H1 (cell line): ENCODE data around the gene ZDHHC3. TPM values are rescaled to one million over a fixed set of nuclear protein-coding genes. Genes with fewer than 3 reads are reported as not detected.

Experiments
- CTCF ChIA-PET: fragments of 300-600 bp; sonication (Branson Sonifier 250); formaldehyde crosslinking; loops from one replicate; lab custom pipeline; 2021; ENCODE audit not compliant: partially characterized antibody; lab: Charles Lee
- POLR2A ChIA-PET: fragments of 300-600 bp; sonication (Branson Sonifier 250); formaldehyde crosslinking; loops from one replicate; lab custom pipeline; 2021; ENCODE audit warnings: inconsistent platforms; ENCODE audit not compliant: partially characterized antibody; lab: Charles Lee
- DNase-seq, 2 experiments: peaks; one replicate each; pipeline versions ENCODE4 v3.0.0 to v3.0.0-alpha.2; 2010 to 2022; ENCODE audit warnings: low spot score in 2 of 2, low read depth in 1 of 2, mixed read lengths in 1 of 2
- FAIRE-seq: peaks from 2 replicates; lab custom pipeline; 2011; peaks lifted over from hg19 to GRCh38; lab: Jason Lieb, UNC
- H2AFZ ChIP-seq: 2 replicates; pipeline ENCODE4 v1.8.1; 2012; ENCODE audit warnings: low read length, inconsistent platforms
- H2AK5ac ChIP-seq: 2 replicates; pipeline ENCODE4 v1.6.1; 2013; ENCODE audit warnings: low read depth, low read length
- H2BK120ac ChIP-seq: replicated peaks from 2 replicates; pipeline ENCODE3; 2013; ENCODE audit warnings: low read depth, low read length, inconsistent platforms
- H2BK12ac ChIP-seq: 2 replicates; pipeline ENCODE4 v1.6.1; 2013; ENCODE audit warnings: low read depth, low read length
- H2BK15ac ChIP-seq: 2 replicates; pipeline ENCODE4 v1.6.1; 2013; ENCODE audit warnings: low read length
- H2BK20ac ChIP-seq: 2 replicates; pipeline ENCODE4 v1.6.1; 2013; ENCODE audit warnings: low read length
- H2BK5ac ChIP-seq: 2 replicates; pipeline ENCODE4 v1.6.1; 2013; ENCODE audit warnings: low read depth, low read length
- H3K14ac ChIP-seq: 2 replicates; pipeline ENCODE4 v1.6.1; 2013; ENCODE audit warnings: inconsistent platforms; ENCODE audit not compliant: insufficient read length
- H3K18ac ChIP-seq: 2 replicates; pipeline ENCODE4 v1.6.1; 2013; ENCODE audit warnings: low read length; ENCODE audit errors: extremely low read depth
- H3K23ac ChIP-seq: 2 replicates; pipeline ENCODE4 v1.6.1; 2013; ENCODE audit warnings: inconsistent platforms; ENCODE audit not compliant: insufficient read length
- H3K23me2 ChIP-seq: 2 replicates; pipeline ENCODE4 v1.6.1; 2013; ENCODE audit warnings: low read depth, low read length
- H3K27ac ChIP-seq: 2 replicates; pipeline ENCODE4 v1.6.1; 2011; ENCODE audit warnings: low read depth, low read length, inconsistent platforms
- H3K27me3 ChIP-seq, 4 experiments: replicated peaks in 1 of 4; 1 replicate in 1 of 4; 2 replicates in 3 of 4; pipeline versions ENCODE4 v1.6.1 to v1.8.1; 2011 to 2013; ENCODE audit warnings: low read length in 3 of 4, mild to moderate bottlenecking in 3 of 4, inconsistent platforms in 2 of 4, mixed read lengths in 2 of 4, moderate library complexity in 1 of 4; ENCODE audit not compliant: control insufficient read depth in 3 of 4, insufficient read depth in 3 of 4; ENCODE audit errors: extremely low read depth in 1 of 4
- H3K36me3 ChIP-seq, 4 experiments: 2 replicates each; pipeline versions ENCODE4 v1.6.1 to v1.8.1; 2011 to 2013; ENCODE audit warnings: mild to moderate bottlenecking in 4 of 4, low read length in 3 of 4, moderate library complexity in 2 of 4, control low read depth in 1 of 4, inconsistent platforms in 1 of 4; ENCODE audit not compliant: insufficient read depth in 4 of 4, control insufficient read depth in 2 of 4
- H3K4ac ChIP-seq: replicated peaks from 2 replicates; pipeline ENCODE3; 2013; ENCODE audit warnings: low read length, low read depth, mixed read lengths, inconsistent platforms; ENCODE audit not compliant: insufficient read length
- H3K4me1 ChIP-seq, 4 experiments: replicated peaks in 1 of 4; 1 replicate in 1 of 4; 2 replicates in 3 of 4; pipeline versions ENCODE4 v1.6.1 to v1.8.1; 2011 to 2013; ENCODE audit warnings: low read length in 3 of 4, inconsistent platforms in 2 of 4, mixed read lengths in 1 of 4; ENCODE audit not compliant: insufficient read depth in 4 of 4, control insufficient read depth in 3 of 4
- H3K4me2 ChIP-seq, 2 experiments: 2 replicates each; pipeline versions ENCODE4 v1.6.1 to v1.8.1; 2011 to 2013; ENCODE audit warnings: low read depth in 2 of 2, low read length in 2 of 2, control low read depth in 1 of 2, inconsistent platforms in 1 of 2, mild to moderate bottlenecking in 1 of 2; ENCODE audit not compliant: insufficient read depth in 1 of 2
- H3K4me3 ChIP-seq, 4 experiments: fragments of 200-600, 300-600 bp in 1 of 4; sonication (generic), shearing (Covaris generic), sonication (Bioruptor Twin) in 1 of 4; 2 replicates each; pipeline versions ENCODE4 v1.5.1 to v1.8.1; 2011 to 2016; ENCODE audit warnings: low read length in 4 of 4, low read depth in 3 of 4, control low read depth in 2 of 4, inconsistent platforms in 2 of 4, mild to moderate bottlenecking in 2 of 4, mixed read lengths in 1 of 4, moderate library complexity in 1 of 4; ENCODE audit not compliant: insufficient read depth in 2 of 4; ENCODE audit errors: extremely low read depth in 1 of 4
- H3K56ac ChIP-seq: replicated peaks from 2 replicates; pipeline ENCODE3; 2013; ENCODE audit warnings: low read depth, mild to moderate bottlenecking, mixed read lengths, low read length, inconsistent platforms; ENCODE audit not compliant: insufficient read length
- H3K79me1 ChIP-seq: 2 replicates; pipeline ENCODE4 v1.6.1; 2013; ENCODE audit warnings: low read depth, low read length, control low read depth
- H3K79me2 ChIP-seq, 2 experiments: 2 replicates each; pipeline versions ENCODE4 v1.6.1 to v1.8.1; 2012 to 2013; ENCODE audit warnings: low read length in 2 of 2, mild to moderate bottlenecking in 2 of 2, inconsistent platforms in 1 of 2; ENCODE audit not compliant: insufficient read depth in 2 of 2, control insufficient read depth in 1 of 2
- H3K9ac ChIP-seq, 4 experiments: replicated peaks in 1 of 4; 1 replicate in 1 of 4; 2 replicates in 3 of 4; pipeline versions ENCODE4 v1.6.1 to v1.8.1; 2011 to 2013; ENCODE audit warnings: low read depth in 3 of 4, low read length in 3 of 4, control low read depth in 2 of 4, mild to moderate bottlenecking in 2 of 4, moderate library complexity in 2 of 4, inconsistent platforms in 1 of 4; ENCODE audit errors: extremely low read depth in 1 of 4
- H3K9me3 ChIP-seq, 2 experiments: 2 replicates each; pipeline versions ENCODE4 v1.6.1 to v1.8.1; 2012 to 2013; ENCODE audit warnings: mild to moderate bottlenecking in 2 of 2, moderate library complexity in 2 of 2, control low read depth in 1 of 2, inconsistent platforms in 1 of 2, low read depth in 1 of 2, low read length in 1 of 2, mixed read lengths in 1 of 2; ENCODE audit not compliant: insufficient read depth in 2 of 2
- H4K20me1 ChIP-seq, 2 experiments: replicated peaks in 1 of 2; 2 replicates each; pipeline versions ENCODE3 to v1.8.1; 2011 to 2013; ENCODE audit warnings: inconsistent platforms in 2 of 2, low read length in 2 of 2, mild to moderate bottlenecking in 1 of 2; ENCODE audit not compliant: insufficient read depth in 2 of 2, control insufficient read depth in 1 of 2
- H4K5ac ChIP-seq: 2 replicates; pipeline ENCODE4 v1.6.1; 2013; ENCODE audit warnings: low read length, low read depth, mixed read lengths, inconsistent platforms; ENCODE audit not compliant: insufficient read length
- H4K8ac ChIP-seq: 2 replicates; pipeline ENCODE4 v1.8.0; 2013; ENCODE audit warnings: mild to moderate bottlenecking, moderate library complexity, low read length, inconsistent platforms; ENCODE audit not compliant: insufficient read depth; ENCODE audit errors: extremely low read depth
- H4K91ac ChIP-seq: replicated peaks from 2 replicates; pipeline ENCODE3; 2013; ENCODE audit warnings: low read length, mixed read lengths, inconsistent platforms; ENCODE audit not compliant: insufficient read length
- CHD1 ChIP-seq: IDR thresholded peaks from 2 replicates; pipeline ENCODE4 v1.6.1; 2012; ENCODE audit warnings: low read depth, low read length, improper control_type of control experiment
- CHD2 ChIP-seq: IDR thresholded peaks from 2 replicates; pipeline ENCODE4 v1.6.1; 2012; ENCODE audit warnings: low read length, improper control_type of control experiment
- SUZ12 ChIP-seq: fragments of 200-600 bp; sonication (generic); IDR thresholded peaks from 2 replicates; pipeline ENCODE4 v1.6.1; 2012; ENCODE audit warnings: mild to moderate bottlenecking, inconsistent platforms, low read length, moderate library complexity, mixed read lengths
- WGBS, 2 experiments: shearing (Covaris generic) in 1 of 2; methylation state at CpG; one replicate each; pipeline versions ENCODE4 v1.1.6 to v1.1.7; 2013 to 2015; ENCODE audit warnings: low lambda C conversion rate in 2 of 2, mixed read lengths in 2 of 2, inconsistent platforms in 1 of 2, low coverage in 1 of 2, missing lambda C conversion rate in 1 of 2; ENCODE audit not compliant: insufficient replicate concordance in 2 of 2, insufficient coverage in 1 of 2, insufficient read length in 1 of 2; ENCODE audit errors: extremely low coverage in 1 of 2, missing lambda C conversion rate in 1 of 2; 5-methylcytosine and 5-hydroxymethylcytosine counted together
- polyA plus RNA-seq, 7 experiments: library from polyadenylated mRNA; depleted of rRNA in 3 of 7; stranded (reverse) in 5 of 7; unstranded in 2 of 7; fragments of >200 nt in 5 of 7; fragments of 200-250 nt in 2 of 7; gene quantifications; 1 replicate in 5 of 7; 2 replicates in 1 of 7; 4 replicates in 1 of 7; pipeline versions ENCODE4 v1.2.1 to v1.2.3, GENCODE V29; 2011 to 2013; ENCODE audit warnings: missing spikeins in 2 of 7, mixed read lengths in 2 of 7
- total RNA-seq: library from RNA; stranded (reverse); fragmentation: NEBNext Ultra II Directional; extraction: Animal tissue kit (Norgen Biotek cat#: 25700); gene quantifications from 2 replicates; pipeline ENCODE4 v1.2.1, GENCODE V29; 2021

The ZDHHC3 gene
- total and polyA plus RNA-seq, 2 of the 8 experiments (the other 6 are each of a cell fraction or from before 2014, with no cell fraction given), result 77.4 to 88.7 TPM

GRCh38 chr3:44968447-44968858, 7.5 kb downstream of the ZDHHC3 start:
- peaks cover 0 to 89% of the 10 kb centered on the region in 2 experiments for H3K79me2 ChIP-seq
- no peak overlapping the region for H3K56ac ChIP-seq
- no peaks in the 10 kb centered on the region for H3K27me3 ChIP-seq
- H2BK15ac ChIP-seq, result no peak overlapping the region
- no peak overlapping the region for H3K23ac ChIP-seq
- H4K5ac ChIP-seq, result no peak overlapping the region
- H3K23me2 ChIP-seq, result no peaks in the 10 kb centered on the region
- H2BK12ac ChIP-seq, result no peak overlapping the region
- H2BK5ac ChIP-seq, result no peak overlapping the region
- POLR2A ChIA-PET, result interaction anchor here (0.9 to 1.2 kb wide), 2 partner anchors 19 to 49 kb away, joined by 3 to 4 read pairs; no protein-coding TSS in a partner anchor
- no peak overlapping the region for H2BK20ac ChIP-seq
- no peak overlapping the region for H3K4ac ChIP-seq
- CTCF ChIA-PET, result no interaction called here
- H3K9ac ChIP-seq, result no peak overlapping the region
- no peak overlapping the region for H3K4me3 ChIP-seq
- H3K18ac ChIP-seq, result no peak overlapping the region
- H3K79me1 ChIP-seq, result peaks cover 9% of the 10 kb centered on the region
- DNase-seq, result no peak
- no peak overlapping the region for H2AK5ac ChIP-seq
- no peak overlapping the region for H4K91ac ChIP-seq
- H2BK120ac ChIP-seq, result no peak overlapping the region
- TF ChIP-seq CHD2 (no peak), CHD1 (no peak), SUZ12 (no peak)
- H2AFZ ChIP-seq, result no peak overlapping the region
- H3K27ac ChIP-seq, result no peak overlapping the region
- no peaks in the 10 kb centered on the region for H3K9me3 ChIP-seq
- FAIRE-seq, result no peak
- no peaks in the 10 kb centered on the region for H3K36me3 ChIP-seq
- no peak overlapping the region for H3K4me2 ChIP-seq
- H3K14ac ChIP-seq, result no peak overlapping the region
- no peaks in the 10 kb centered on the region for H3K4me1 ChIP-seq
- H4K8ac ChIP-seq, result no peak overlapping the region
- WGBS, 2 experiments, result 86% methylated on average over 6 of the region's 6 CpGs; no CpG with 5 or more reads in 1 of the 2 experiments
- peaks cover 0 to 2% of the 10 kb centered on the region in 2 experiments for H4K20me1 ChIP-seq
